GM12878 (cell line): ENCODE measurements around the gene PSAT1.

Experiments
- CREB1 ChIP-seq: IDR thresholded peaks from 2 replicates; pipeline ENCODE4 v1.6.1; 2012; ENCODE audit warnings: low read depth, mild to moderate bottlenecking, inconsistent platforms
- CTCF ChIP-seq, 3 experiments: IDR thresholded peaks in 2 of 3; conservative IDR thresholded peaks in 1 of 3; 2 replicates each; pipeline ENCODE4 v1.5.1; 2011; ENCODE audit warnings: low read depth in 3 of 3, low read length in 3 of 3, mild to moderate bottlenecking in 3 of 3, control low read depth in 2 of 3, moderate library complexity in 2 of 3, inconsistent platforms in 1 of 3, mixed read lengths in 1 of 3; ENCODE audit not compliant: control insufficient read depth in 2 of 3, insufficient read depth in 1 of 3; ENCODE audit errors: extremely low read depth in 1 of 3
- NFIC ChIP-seq: IDR thresholded peaks from 2 replicates; pipeline ENCODE4 v1.6.1; 2012; ENCODE audit warnings: low read depth, mild to moderate bottlenecking, inconsistent platforms, low read length, moderate library complexity
- POLR2AphosphoS5 ChIP-seq: IDR thresholded peaks from 2 replicates; pipeline ENCODE4 v1.6.1; 2011; ENCODE audit warnings: mild to moderate bottlenecking, low read length, inconsistent platforms
- PRDM15 ChIP-seq: fragments of 450-650 bp; formaldehyde crosslinking; IDR thresholded peaks from 2 replicates; pipeline ENCODE4 v1.4.0; 2020; ENCODE audit warnings: mild to moderate bottlenecking, moderate library complexity
- RAD21 ChIP-seq: IDR thresholded peaks from 2 replicates; pipeline ENCODE4 v1.6.1; 2011; ENCODE audit warnings: mild to moderate bottlenecking, low read depth, low read length, moderate library complexity; ENCODE audit not compliant: insufficient read depth
- REST ChIP-seq: IDR thresholded peaks from 2 replicates; pipeline ENCODE4 v1.6.1; 2012; ENCODE audit warnings: mild to moderate bottlenecking, low read depth, low read length
- TCF7 ChIP-seq: IDR thresholded peaks from 2 replicates; pipeline ENCODE4 v1.6.1; 2014; ENCODE audit warnings: antibody characterized with exemption, borderline replicate concordance
- YY1 ChIP-seq: IDR thresholded peaks from 2 replicates; pipeline ENCODE4 v1.6.1; 2011; ENCODE audit warnings: low read depth, mild to moderate bottlenecking, low read length
- ZBTB40 ChIP-seq: fragments of 450-650 bp; IDR thresholded peaks from 2 replicates; pipeline ENCODE4 v1.6.1; 2016; ENCODE audit warnings: mild to moderate bottlenecking, moderate library complexity, borderline replicate concordance
- TF ChIP-seq, protein P1 (sequence below): fragments of 450-650 bp; IDR thresholded peaks from 2 replicates; pipeline ENCODE4 v1.6.1; 2017; ENCODE audit warnings: mild to moderate bottlenecking
- TF ChIP-seq, protein P2 (sequence below): fragments of 450-650 bp; IDR thresholded peaks from 2 replicates; pipeline ENCODE4 v1.6.1; 2016; ENCODE audit warnings: mild to moderate bottlenecking
- TF ChIP-seq, protein P3 (sequence below): IDR thresholded peaks from 2 replicates; pipeline ENCODE4 v1.6.1; 2012; ENCODE audit warnings: low read depth, low read length, improper control_type of control experiment

DNA sequence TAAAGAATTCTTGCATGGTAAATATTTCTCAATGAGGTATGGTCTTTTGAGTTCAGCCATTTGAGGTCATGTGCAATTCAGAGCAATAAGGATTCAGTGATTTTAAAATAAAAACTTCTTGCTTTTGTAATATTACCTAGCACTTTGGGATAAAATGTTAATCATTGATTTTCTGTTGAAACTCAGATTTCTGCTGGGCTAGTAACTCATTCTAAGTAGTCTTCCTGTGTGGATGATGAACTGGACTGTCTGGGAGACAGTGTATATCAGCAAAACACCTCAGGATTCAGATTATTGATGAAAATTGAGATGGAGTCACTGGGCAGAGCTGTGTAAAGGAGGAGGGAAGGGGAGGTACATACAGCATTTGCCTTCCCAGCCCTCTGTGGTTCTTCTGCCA is 10.8 kb upstream of the PSAT1 start:
- no peak for TF ChIP-seq POLR2AphosphoS5
- TF ChIP-seq, protein P1, sequence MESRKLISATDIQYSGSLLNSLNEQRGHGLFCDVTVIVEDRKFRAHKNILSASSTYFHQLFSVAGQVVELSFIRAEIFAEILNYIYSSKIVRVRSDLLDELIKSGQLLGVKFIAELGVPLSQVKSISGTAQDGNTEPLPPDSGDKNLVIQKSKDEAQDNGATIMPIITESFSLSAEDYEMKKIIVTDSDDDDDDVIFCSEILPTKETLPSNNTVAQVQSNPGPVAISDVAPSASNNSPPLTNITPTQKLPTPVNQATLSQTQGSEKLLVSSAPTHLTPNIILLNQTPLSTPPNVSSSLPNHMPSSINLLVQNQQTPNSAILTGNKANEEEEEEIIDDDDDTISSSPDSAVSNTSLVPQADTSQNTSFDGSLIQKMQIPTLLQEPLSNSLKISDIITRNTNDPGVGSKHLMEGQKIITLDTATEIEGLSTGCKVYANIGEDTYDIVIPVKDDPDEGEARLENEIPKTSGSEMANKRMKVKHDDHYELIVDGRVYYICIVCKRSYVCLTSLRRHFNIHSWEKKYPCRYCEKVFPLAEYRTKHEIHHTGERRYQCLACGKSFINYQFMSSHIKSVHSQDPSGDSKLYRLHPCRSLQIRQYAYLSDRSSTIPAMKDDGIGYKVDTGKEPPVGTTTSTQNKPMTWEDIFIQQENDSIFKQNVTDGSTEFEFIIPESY, result no peak
- no peak for TF ChIP-seq YY1
- TF ChIP-seq CTCF (IDR thresholded peaks at IDR 0.05 in 2 of 3, conservative IDR thresholded peaks at IDR 0.05 in 1 of 3; ENCODE audit: control insufficient read depth in 2 of 3, extremely low read depth in 1 of 3, insufficient read depth in 1 of 3, low read depth in 3 of 3, low read length in 3 of 3), result no peak
- no peak for TF ChIP-seq ZBTB40
- TF ChIP-seq RAD21, result no peak
- no peak for TF ChIP-seq CREB1
- TF ChIP-seq, protein P2, sequence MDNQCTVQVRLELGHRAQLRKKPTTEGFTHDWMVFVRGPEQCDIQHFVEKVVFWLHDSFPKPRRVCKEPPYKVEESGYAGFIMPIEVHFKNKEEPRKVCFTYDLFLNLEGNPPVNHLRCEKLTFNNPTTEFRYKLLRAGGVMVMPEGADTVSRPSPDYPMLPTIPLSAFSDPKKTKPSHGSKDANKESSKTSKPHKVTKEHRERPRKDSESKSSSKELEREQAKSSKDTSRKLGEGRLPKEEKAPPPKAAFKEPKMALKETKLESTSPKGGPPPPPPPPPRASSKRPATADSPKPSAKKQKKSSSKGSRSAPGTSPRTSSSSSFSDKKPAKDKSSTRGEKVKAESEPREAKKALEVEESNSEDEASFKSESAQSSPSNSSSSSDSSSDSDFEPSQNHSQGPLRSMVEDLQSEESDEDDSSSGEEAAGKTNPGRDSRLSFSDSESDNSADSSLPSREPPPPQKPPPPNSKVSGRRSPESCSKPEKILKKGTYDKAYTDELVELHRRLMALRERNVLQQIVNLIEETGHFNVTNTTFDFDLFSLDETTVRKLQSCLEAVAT, result no peak
- TF ChIP-seq REST, result no peak
- no peak for TF ChIP-seq TCF7
- no peak for TF ChIP-seq NFIC
- no peak for TF ChIP-seq PRDM15 (CRISPR knock-in tag)
- TF ChIP-seq, protein P3, sequence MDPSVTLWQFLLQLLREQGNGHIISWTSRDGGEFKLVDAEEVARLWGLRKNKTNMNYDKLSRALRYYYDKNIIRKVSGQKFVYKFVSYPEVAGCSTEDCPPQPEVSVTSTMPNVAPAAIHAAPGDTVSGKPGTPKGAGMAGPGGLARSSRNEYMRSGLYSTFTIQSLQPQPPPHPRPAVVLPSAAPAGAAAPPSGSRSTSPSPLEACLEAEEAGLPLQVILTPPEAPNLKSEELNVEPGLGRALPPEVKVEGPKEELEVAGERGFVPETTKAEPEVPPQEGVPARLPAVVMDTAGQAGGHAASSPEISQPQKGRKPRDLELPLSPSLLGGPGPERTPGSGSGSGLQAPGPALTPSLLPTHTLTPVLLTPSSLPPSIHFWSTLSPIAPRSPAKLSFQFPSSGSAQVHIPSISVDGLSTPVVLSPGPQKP, result no peak
